Activated CD4-positive, alpha-beta T cell treated with anti-CD3 and anti-CD28 coated beads, Interleukin-2, Interleukin-4, amounts not matched to agents 100 ng/mL and 50 ng/mL, durations not matched to agents 16 hours and 8 hours (primary cell): Measurements from ENCODE around the gene HMCES.
"Not testable (repeated sequence)": the region's sequence is repeated elsewhere in the genome, so short reads cannot be mapped to it uniquely, and the experiment has no call there.

Experiments used
- DNase-seq: peaks from one replicate; pipeline ENCODE4 v3.0.0-alpha.2; 2020; ENCODE audit warnings: low spot score

HMCES gene

DNA sequence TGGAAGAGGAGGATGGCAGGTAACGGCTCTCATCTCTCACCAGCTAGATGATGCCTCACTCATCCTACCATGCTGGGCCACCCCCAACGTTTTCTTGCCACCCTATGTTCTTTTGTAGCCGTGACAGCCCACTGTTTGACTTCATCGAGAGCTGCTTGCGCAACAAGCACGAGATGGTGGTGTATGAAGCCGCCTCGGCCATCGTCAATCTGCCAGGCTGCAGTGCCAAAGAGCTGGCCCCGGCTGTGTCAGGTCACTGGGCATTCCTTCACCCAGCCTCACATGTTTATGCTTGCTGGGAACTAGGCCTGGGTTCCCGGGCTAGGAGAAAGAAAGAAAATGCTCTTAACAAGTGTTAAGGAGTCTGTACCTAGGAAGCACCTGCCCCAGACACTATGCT, 21.1 kb upstream of the HMCES start:
- DNase-seq = no peak

DNA sequence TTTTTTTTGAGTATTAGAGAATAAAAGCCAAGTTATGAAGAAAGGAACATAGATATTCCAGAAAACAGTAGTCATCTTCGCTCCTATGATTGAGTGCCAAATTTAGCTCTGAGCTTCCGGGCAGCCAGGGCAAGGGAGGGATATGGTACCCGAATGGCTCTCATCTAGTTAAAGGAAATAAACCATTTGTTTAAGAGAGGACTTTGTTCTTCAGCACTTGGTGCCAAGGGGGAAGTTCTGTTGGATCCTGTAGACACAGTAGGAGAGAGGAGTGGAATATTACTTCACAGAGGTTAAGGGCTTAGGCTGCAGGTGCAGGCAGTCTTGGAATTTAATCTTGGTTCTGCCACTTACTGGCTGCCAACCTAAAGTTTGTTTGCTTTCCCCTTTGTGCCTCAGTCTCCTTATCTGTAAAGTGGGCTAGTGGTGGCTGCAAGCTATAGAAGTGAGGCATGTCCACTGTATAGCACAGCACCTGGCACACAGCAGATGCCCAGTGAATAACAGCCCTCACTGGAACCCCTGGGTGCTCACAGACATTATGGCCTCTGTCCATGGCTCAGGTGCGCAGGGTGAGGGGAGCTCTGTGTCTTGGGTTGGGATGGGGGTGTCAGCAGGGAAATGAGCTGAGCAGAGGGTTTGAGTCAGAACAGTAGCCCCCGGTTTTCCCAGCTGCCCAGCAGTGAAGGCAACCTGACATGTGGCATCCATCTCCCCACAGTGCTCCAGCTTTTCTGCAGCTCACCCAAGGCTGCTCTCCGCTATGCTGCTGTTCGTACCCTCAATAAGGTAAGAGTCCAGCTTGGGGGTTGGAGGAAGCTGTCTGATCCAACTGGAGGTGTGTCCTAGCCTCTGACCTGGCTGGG, 18.8 kb upstream of the HMCES start:
- DNase-seq = no peak

DNA sequence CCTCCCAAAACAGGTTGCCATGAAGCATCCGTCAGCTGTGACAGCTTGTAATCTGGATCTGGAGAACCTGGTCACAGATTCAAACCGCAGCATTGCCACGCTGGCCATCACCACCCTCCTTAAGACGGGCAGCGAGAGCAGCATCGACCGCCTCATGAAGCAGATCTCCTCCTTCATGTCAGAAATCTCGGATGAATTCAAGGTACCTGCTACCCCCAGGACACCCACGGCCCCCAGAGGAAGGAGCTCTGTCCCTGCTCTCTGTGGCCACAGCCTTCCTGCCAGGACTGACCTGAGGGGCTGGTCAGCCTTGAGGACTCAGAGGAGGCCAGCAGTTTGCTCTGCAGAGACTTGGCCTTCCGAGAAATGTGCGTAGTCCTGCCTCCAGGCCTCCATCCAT, 18.1 kb upstream of the HMCES start:
- DNase-seq = no peak

DNA sequence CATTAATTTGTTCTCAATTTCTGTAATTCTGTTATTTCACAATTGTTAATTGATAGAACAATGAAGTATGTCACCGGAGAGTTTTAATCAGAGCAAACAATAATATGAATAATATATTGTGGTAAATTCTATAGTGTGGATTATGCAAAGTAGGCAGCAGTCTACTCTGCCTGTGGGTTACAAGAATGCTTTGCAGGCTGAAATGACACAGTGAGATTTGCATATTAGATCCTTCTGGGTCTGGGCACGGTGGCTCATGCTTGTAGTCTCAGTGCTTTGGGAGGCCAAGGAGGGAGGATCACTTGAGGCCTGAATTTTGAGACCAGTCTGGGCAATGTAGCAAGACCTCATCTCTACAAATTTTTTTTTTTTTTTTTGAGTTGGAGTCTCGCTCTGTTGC, 16.8 kb upstream of the HMCES start:
- DNase-seq = no peak

DNA sequence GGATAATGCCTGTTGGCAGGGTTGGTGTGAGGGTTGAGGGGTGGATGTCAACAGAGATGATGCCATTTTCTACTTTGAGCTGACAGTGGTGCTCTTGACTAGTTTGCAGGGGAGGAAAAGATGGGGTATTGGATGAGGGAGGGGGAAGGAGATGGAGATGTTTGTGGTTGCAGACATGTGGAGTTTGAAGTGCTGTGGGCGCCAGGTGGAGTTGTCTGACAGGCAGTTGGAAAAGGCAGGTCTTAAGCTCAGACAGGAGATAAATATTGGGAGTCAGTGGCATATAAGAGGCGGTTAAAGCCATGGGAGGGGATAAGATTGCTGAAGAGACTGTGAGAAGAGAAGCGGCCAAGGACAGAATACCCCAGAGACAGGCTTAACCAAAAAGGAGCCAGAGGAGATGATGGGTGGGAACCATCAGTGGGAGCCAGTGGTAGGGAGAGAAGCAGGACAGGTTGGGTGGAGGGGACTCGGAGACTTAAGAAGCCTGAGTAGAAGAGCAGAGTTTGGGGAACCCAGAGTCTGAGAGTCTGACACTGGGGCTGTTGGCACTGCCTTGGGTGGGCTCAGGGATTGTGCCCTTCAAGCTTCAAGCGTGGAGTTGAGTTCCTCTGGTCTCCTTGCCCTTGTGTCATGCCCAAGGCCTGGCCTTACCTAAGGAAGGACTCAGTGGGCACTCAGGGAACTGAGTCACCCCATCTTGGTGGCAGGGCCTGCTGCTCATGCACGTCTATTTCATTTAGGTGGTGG, 15.3 kb upstream of the HMCES start:
- no peak for DNase-seq

DNA sequence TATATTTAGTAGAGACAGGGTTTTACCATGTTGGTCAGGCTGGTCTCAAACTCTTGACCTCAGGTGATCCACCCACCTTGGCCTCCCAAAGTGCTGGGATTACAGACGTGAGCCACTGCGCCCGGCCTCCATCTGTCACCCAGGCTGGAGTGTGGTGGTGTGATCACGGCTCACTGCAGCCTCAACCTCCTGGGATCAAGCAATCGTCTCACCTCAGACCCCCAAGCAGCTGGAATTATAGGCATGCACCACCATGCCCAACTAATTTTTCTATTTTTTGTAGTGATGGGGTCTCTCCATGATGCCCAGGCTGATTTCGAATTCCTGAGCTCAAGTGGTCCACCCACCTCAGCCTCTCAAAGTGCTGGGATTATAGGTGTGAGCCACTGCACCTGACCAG, 13.7 kb upstream of the HMCES start:
- DNase-seq = not testable (repeated sequence)

DNA sequence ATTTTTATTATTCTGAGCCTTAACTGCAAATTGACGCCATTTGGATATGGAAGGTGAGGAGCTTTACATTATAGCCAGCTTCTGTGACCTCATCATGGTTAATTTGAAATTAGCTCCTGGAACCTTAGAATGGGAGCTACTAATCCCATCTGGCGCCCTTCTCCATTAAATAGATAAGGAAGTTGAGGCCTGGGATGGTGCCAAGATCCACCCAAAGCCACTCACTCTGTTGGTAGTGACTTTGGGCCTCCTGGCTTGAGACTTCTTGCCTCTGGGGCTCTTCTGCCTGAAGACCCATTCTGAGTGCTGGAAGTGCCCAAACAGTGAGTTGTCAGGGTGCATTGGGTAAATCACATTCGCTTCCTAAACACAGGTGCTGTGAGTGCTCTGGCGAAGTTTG, 12.0 kb upstream of the HMCES start:
- DNase-seq = no peak

DNA sequence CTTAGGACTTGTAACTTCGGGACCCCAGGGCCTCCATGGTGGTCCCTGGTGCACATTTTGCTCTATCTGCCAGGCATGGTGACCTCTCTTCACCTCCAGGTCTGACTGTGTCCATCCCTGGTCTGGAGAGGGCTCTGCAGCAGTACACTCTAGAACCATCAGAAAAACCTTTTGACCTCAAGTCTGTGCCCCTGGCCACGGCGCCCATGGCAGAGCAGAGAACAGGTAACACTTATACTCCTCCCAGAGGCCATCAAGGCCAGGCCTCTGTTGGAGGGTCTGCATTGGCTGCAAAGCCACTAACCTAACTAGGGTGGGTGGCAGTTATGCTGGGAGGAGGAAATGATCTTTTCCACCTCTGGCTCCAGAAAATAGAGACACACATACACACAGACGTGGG, 10.3 kb upstream of the HMCES start:
- no peak for DNase-seq

DNA sequence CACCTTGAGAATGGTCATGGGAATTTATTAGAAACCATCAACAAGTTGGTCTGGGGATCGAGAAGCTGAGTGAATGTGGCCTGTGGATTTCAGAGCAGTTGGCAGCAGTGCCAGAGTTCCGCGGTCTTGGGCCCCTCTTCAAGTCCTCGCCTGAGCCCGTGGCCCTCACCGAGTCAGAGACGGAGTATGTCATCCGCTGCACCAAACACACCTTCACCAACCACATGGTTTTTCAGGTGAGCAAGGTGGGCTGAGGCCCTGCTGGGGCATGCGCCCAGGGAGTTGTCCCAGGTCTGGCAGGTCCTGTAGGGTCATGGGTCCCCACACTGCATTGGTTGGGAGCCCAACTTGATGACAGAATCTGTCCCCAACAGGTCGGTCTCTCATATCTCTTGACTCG, 7.0 kb upstream of the HMCES start:
- DNase-seq = no peak

DNA sequence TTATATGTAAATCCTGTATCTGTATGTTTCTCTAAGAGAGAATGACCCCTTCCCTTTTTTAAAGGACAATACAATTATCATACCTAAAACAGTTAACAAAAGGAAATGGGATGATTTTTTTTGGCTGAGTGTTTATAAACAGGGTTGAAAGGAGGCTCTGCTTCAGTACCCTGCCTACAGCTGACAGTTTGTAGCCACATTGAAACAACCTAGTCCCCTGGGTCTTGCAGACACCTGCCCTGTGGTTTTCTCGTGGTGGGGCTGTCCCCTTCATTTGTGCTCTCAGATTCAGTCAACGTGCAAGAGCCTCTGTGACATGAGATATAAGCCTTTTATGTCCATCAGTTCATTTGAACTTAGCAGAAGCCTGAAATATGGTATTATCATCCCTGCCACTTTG, 2.3 kb upstream of the HMCES start:
- no peak for DNase-seq

DNA sequence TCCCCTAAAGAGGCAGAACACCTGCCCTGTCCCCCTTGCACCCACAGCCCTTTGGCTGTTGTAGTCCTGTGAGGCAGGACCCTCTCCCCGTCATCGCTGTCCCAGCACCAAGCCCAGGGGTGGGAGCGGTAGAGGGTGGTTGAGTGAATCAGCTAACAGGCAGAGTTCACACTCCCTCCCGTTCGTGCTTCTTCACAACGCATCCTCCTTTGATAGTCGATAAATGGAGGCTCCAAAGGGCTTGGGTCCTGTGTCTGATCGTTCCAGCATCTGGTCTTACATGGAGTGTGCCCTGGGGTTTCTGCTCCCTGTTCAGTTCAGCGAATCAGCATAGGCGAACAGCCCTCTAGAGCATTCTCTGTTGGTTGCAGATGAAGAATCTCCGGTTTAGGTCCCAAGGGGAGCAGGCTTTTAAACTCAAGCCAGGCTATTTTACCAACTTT, 820 bp upstream of the HMCES start:
- no peak for DNase-seq

DNA sequence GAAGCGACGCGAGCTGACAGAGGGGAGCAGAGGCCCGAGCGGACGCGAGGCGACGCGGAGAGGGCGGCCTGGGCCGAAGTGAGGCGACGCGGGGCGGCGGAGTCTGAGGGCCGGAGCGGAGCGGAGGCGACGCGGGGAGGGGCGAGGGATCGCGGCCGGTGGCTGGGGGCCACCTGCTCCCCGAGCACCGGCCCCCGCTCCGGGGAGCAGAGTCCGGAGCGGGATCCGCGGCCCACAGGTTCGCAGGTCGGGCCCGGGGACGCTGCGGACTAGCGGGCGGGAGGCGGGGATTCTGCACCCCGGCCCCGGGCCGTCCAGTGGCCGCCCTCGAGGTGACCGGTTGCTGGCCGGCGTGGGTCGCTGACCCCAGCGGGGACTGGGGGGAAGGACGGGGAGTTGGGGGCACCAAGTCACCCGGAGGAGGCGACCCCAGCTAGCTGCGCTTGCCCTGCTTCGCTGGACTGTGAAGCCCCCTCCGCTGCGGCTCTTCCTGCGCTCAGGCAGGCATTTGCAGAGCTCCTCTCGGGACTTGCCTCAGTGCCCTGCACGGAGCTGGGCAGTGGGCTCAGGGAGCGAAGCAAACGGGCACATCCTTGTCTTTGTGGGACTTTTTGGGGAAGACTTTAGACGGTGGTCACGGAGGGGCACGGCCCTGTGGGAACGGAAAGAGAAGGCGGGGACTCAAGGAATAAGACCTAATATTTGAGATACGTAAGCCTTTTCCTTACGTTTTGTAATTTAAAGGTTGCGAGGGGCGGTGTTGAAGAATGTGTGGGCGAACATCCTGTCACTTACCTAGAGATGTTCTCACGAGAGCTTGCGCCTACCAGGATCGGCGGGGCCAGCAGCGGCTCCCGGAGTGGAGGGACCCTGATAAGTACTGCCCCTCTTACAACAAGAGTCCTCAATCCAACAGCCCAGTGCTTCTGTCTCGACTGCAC, 566 bp downstream of the HMCES start:
- peak; percentile 61 for DNase-seq

DNA sequence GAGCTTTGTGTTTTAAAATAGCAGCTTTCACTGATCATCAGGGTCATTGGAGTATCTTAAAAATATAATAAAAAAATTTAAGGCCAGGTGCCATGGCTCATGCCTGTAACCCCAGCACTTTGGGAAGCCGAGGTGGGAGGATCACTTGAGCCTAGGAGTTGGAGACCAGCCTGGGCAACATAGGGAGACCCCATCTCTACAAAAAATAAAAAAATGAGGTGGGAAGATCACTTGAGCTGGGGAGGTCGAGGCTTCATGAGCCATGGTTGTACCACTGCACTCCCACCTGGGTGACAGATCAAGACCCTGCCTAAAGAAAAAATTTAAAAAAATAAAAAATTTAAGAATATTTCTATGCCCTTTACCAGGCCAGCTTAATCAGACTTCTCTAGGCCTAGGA, 1.5 kb downstream of the HMCES start:
- DNase-seq = no peak

DNA sequence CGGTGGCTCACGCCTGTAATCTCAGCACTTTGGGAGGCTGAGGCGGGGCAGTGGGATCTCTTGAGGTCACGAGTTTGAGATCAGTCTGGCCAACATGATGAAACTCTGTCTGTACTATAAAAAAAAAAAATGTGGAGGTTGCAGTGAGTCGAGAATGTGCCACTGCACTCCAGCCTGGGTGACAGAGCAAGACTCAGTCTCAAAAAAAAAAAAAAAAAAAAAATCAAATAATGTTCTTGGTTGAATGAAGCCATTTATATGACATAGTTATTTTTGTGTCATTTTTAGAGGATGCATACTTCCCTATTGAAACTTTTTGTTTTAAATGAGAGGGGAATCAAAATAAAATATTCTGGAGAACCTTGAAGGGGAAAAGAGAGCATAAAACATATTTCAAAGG, 3.1 kb downstream of the HMCES start:
- no peak for DNase-seq

DNA sequence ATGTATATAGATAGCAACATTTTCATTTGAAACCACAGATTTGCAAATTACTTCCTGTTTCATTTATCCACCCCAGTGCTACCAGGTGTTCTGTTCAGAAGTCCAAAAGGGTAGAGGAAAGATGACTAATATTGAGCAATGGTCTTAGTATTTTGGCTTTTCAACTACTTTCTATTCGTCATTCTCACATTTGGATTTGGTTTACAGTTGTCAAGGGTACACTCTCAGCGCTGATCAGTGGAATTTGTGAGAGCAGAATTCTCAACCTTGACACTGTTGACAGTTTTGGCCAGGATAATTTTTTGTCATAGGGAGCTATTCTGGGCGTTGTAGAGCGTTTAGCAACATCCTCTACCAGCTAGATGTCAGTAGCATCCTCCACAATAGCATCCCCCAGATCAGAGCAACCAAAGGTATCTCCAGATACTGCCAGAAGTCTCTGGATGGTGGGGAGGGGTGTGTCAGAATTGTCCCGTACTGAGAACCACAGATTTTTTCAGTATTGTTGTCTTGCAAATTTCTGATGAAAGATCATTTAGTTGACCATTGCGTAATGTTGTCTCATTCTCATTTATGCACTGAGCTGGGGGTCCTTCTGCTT, 4.2 kb downstream of the HMCES start:
- DNase-seq = peak; percentile 67

DNA sequence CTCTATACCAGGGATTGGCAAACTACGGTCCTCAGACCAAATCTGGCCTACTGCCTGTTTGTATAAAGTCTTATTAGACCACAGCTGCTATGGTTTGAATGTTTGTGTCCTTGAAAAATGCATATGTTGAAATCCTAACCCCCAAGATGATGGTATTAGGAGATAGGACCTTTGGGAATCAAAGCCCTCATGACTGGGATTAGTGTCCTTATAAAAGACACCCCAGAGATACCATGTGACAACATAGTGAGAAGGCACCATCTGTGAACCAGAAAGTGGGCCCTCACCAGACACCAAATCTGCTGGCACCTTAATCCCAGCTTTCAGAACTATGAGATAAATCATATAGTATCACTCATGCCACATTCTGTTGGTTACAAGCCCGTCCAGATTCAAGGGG, 7.4 kb downstream of the HMCES start:
- DNase-seq = no peak

DNA sequence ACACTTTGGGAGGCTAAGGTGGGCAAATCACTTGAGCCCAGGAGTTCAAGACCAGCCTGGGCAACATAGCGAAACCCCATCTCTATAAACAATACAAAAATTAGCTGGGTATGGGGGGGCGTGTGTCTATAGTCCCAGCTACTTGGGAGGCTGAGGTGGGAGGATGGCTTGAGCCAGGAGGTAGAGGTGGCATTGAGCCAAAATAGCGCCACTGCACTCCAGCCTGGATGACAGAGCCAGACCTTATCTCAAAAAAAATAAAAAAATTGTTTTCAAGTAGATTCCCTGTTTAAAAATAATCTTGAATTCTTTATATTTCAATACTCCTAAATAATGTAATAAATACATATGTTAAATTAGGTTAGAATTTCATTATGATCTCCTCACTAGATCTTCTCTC, 9.8 kb downstream of the HMCES start:
- no peak for DNase-seq

DNA sequence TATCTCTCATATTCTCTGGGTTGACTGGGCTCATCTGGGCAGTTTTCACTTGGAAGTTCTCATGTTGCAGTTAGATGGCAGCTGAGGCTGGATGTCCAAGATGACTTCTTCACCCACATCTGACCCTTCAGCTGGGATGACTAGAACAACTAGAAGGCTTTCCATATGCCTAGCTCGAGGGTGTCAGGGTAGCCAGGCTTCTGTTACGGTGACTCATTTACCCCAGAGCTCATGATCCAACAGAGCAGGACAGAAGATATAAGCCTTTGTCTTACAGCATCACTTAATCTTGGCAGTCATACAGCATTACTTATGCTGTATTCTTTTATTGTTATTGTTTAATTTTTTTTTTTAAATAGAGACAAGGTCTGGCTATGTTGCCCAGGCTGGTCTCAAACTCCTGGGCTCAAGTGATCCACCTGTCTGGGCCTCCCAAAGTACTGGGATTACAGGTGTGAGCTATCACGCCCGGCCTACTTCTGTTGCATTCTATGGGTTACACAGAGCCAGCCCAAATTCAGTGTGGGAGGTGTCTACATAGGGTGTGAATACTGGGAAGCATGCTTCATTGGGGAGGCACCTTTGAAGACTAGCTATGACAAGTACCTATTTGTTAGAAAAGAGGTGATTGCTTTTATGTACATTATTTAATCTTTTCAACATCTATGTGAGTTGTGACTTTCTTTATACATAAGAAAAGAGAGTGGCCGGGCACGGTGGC, 10.7 kb downstream of the HMCES start:
- DNase-seq = no peak

DNA sequence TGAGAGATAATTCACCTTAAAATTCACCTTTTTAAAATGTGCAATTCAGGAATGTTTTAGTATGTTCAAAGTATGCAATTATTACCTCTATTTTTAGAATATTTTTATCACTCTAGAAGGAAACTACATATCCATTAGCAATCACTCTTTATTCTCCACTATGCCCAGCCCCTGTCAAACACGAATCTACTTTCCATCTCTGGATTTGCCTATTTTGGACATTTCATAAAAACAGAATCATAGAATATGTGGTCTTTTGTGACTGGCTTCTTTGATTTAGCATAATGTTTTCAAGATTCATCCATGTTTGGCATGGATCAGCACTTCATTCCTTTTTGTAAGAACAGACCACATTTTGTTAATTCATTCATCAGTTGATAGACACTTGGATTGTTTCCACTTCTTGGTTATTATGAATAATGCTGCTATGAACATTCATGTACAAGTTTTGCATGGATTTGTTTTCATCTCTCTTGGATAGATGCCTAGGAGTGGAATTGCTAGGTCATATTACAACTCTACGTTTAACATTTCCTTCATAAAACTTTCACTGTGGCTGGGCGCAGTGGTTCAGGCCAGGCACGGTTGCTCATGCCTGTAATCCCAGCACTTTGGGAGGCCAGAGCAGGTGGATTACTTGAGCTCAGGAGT, 12.7 kb downstream of the HMCES start:
- no peak for DNase-seq

DNA sequence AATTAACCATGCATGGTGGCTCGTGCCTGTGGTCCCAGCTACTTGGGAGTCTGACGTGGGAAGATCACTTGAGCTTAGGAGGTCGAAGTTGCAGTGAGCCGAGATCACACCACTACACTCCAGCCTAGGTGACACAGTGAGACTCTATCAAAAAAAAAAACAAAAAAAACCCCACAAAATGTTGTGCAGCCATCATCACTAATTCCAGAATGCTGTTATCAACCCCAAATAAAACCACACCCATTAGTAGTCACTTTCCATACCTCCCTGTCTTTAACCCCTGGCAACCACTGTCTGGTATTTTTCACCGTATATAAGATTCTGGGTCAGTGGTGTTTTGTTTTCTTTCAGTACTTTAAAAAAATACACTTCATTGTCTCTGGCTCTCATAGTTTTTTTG, 16.6 kb downstream of the HMCES start:
- no peak for DNase-seq
